DOHH2 (cell line): ENCODE measurements around the gene RNF34.
A peak's percentile ranks its signal among the peaks of the same experiment; 100 is the strongest.

Experiments used
- H3F3A ChIP-seq: fragments of 200-600 bp; sonication (generic), shearing (Covaris generic); 2 replicates; pipeline ENCODE4 v1.6.0; 2016; ENCODE audit warnings: antibody characterized with exemption, mild to moderate bottlenecking; ENCODE audit not compliant: control insufficient read depth, insufficient read depth
- H3K27ac ChIP-seq: fragments of 200-600 bp; sonication (generic); 2 replicates; pipeline ENCODE4 v1.5.1; 2014; ENCODE audit warnings: low read depth, mild to moderate bottlenecking, low read length, moderate library complexity
- H3K27me3 ChIP-seq: fragments of 200-600 bp; sonication (generic); 2 replicates; pipeline ENCODE4 v1.6.1; 2014; ENCODE audit warnings: mild to moderate bottlenecking, low read length, mixed read lengths; ENCODE audit not compliant: control insufficient read depth
- H3K36me3 ChIP-seq: fragments of 200-600 bp; sonication (generic); 2 replicates; pipeline ENCODE4 v1.6.1; 2014; ENCODE audit warnings: mild to moderate bottlenecking, low read length, moderate library complexity, mixed read lengths; ENCODE audit not compliant: control insufficient read depth
- H3K4me1 ChIP-seq: fragments of 200-600 bp; sonication (generic); 2 replicates; pipeline ENCODE4 v1.6.1; 2014; ENCODE audit warnings: mild to moderate bottlenecking, low read length, mixed read lengths; ENCODE audit not compliant: control insufficient read depth
- H3K4me2 ChIP-seq: fragments of 200-600 bp; sonication (generic); 2 replicates; pipeline ENCODE4 v1.6.0; 2014; ENCODE audit warnings: mild to moderate bottlenecking, low read length, moderate library complexity
- H3K4me3 ChIP-seq: fragments of 200-600 bp; sonication (generic); 2 replicates; pipeline ENCODE4 v1.5.1; 2014; ENCODE audit warnings: mild to moderate bottlenecking, low read length, mixed read lengths
- H3K79me2 ChIP-seq: fragments of 200-600 bp; sonication (generic); 2 replicates; pipeline ENCODE4 v1.6.1; 2014; ENCODE audit warnings: mild to moderate bottlenecking, low read length, mixed read lengths; ENCODE audit not compliant: control insufficient read depth
- H3K9me2 ChIP-seq: fragments of 200-600 bp; sonication (generic); replicated peaks from 2 replicates; pipeline ENCODE4 v1.6.1; 2014; ENCODE audit warnings: mild to moderate bottlenecking, low read length, mixed read lengths; ENCODE audit not compliant: control insufficient read depth
- H3K9me3 ChIP-seq: fragments of 200-600 bp; sonication (generic); 2 replicates; pipeline ENCODE4 v1.6.1; 2014; ENCODE audit warnings: antibody characterized with exemption, low read length, mixed read lengths; ENCODE audit not compliant: control insufficient read depth, insufficient read depth
- H4K20me1 ChIP-seq: fragments of 200-600 bp; sonication (generic); 2 replicates; pipeline ENCODE4 v1.6.0; 2014; ENCODE audit warnings: low read depth, mild to moderate bottlenecking, antibody characterized with exemption, low read length, moderate library complexity; ENCODE audit not compliant: control insufficient read depth, insufficient read depth
- CTCF ChIP-seq: fragments of 200-600 bp; sonication (generic); IDR thresholded peaks from one replicate; pipeline ENCODE4 v1.5.1; 2014; ENCODE audit warnings: antibody characterized with exemption, mild to moderate bottlenecking, low read depth, low read length; ENCODE audit not compliant: poor library complexity, severe bottlenecking
- EZH2phosphoT487 ChIP-seq: fragments of 200-600 bp; sonication (generic); IDR thresholded peaks from 2 replicates; pipeline ENCODE4 v1.6.1; 2017; ENCODE audit warnings: borderline replicate concordance, mild to moderate bottlenecking, antibody characterized with exemption, low read length, moderate library complexity, mixed read lengths

The RNF34 gene

DNA sequence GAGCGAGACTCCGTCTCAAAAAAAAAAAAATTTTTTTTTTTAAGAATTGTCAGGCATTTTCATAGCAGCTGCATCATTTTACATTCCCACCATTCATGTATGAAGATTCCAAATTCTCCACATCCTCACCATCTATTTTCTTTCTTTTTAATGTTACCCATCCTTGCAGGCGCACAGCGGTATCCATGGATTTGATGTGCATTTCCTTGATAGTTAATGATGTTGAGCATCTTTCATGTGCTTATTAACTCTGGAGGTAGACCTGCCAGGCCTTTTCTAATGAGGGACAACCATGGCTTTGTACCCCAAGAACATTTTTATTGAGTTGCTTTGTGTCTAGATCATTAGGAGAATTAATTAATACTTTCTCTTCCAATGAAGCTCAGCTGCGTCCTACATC, 1.6 kb upstream of the RNF34 start:
- TF ChIP-seq CTCF (no peak), EZH2phosphoT487 (no peak)
- Histone ChIP-seq H3K4me3 (peak overlapping the region; percentile 87), H4K20me1 (no peaks in the 10 kb centered on the region), H3K9me3 (no peaks in the 10 kb centered on the region), H3K4me2 (peak overlapping the region; percentile 79), H3K9me2 (no peaks in the 10 kb centered on the region), H3K4me1 (peaks cover 29% of the 10 kb centered on the region), H3K79me2 (peaks cover 47% of the 10 kb centered on the region), H3K27ac (no peak overlapping the region), H3K27me3 (no peaks in the 10 kb centered on the region), H3F3A (0 out of 2 replicates have a peak, but pooled peaks cover 2% of the 10 kb centered on the region), H3K36me3 (peaks cover 23% of the 10 kb centered on the region)

DNA sequence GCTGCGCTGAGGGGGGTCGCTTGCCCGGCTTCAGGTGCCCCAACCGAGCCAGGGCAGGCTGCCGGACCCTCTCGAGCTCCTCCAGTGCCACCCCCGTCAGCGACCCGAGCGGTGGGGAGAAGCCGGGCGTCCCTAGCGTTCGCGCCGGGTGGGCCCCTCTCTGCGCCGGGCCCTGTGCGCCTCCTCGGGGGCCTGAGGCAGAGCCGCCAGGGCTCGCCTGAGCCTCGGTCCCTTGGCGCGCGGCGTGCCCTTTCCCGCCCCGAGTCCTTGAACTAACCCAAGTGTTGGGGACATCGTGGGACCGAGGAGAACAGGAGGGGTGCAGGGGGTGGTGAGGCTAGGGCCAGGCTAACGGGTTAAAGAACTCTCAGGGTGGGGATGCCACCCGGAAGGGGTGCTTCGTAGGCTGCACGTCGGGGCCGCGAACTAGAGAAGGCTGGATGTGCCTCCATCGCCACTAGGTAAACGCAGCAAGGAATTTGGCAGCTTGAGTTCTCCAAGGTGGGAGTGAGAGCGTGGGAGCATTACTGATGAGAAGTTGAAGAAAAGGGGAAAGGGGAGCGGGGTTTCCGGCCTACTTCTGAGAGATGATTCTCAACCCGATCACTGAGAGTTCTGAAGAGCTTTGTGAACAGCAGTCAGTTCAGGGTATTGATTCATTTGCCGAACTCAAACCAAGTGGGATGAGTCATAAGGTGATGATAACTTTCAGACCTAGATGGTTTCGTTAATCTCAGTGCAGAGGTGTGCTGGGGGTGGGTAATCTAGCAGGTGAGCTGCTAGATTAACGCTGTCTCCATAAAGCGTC, 618 bp downstream of the RNF34 start:
- no peaks in the 10 kb centered on the region for H3K9me2 ChIP-seq
- no peaks in the 10 kb centered on the region for H3K9me3 ChIP-seq
- TF ChIP-seq CTCF (peak; percentile 4), EZH2phosphoT487 (no peak)
- no peaks in the 10 kb centered on the region for H4K20me1 ChIP-seq
- peaks cover 69% of the 10 kb centered on the region for H3K79me2 ChIP-seq
- peak overlapping the region; percentile 87 for H3K4me3 ChIP-seq
- H3K4me2 ChIP-seq: peak overlapping the region; percentile 94
- no peaks in the 10 kb centered on the region for H3K27me3 ChIP-seq
- H3K36me3 ChIP-seq: peaks cover 44% of the 10 kb centered on the region
- H3F3A ChIP-seq: 0 out of 2 replicates have a peak, but pooled peaks cover 2% of the 10 kb centered on the region
- H3K27ac ChIP-seq: peak overlapping the region; percentile 50
- peaks cover 36% of the 10 kb centered on the region for H3K4me1 ChIP-seq

DNA sequence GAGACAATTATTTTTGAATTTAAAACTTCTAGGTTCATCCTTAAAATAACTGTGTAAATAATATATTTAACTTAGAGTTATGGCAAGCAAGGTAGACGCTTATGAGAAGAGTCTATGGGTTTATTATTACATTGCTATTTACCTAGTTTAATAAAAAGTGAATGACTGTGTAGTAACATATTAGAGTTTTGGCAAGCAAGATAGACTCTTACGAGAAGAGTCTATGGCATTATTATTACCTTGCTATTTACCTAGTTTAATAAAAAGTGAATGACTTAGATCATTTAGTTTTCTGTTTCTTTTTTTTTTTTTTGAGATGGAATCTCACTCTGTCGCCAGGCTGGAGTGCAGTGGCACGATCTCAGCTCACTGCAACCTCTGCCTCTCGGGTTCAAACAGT, 3.8 kb downstream of the RNF34 start:
- H3K9me3 ChIP-seq: no peaks in the 10 kb centered on the region
- no peak overlapping the region for H3K4me2 ChIP-seq
- H3K4me1 ChIP-seq: peaks cover 31% of the 10 kb centered on the region
- H3K27me3 ChIP-seq: no peaks in the 10 kb centered on the region
- H3K36me3 ChIP-seq: peaks cover 72% of the 10 kb centered on the region
- no peaks in the 10 kb centered on the region for H3F3A ChIP-seq
- H3K79me2 ChIP-seq: peaks cover 93% of the 10 kb centered on the region
- no peak for TF ChIP-seq CTCF
- TF ChIP-seq EZH2phosphoT487: no peak
- H3K9me2 ChIP-seq: no peaks in the 10 kb centered on the region
- no peak overlapping the region for H3K27ac ChIP-seq
- H3K4me3 ChIP-seq: no peak overlapping the region
- H4K20me1 ChIP-seq: no peaks in the 10 kb centered on the region
